Smooth muscle cell (in vitro differentiated cells): Measurements from ENCODE around the gene ATF7IP. TPM values are rescaled to one million over a fixed set of nuclear protein-coding genes. Genes with fewer than 3 reads are reported as not detected.

ENCODE experiments used
- DNase-seq: peaks from one replicate; lab custom pipeline; 2025; ENCODE audit not compliant: unreplicated experiment; lab: John Stamatoyannopoulos, UW
- H2AFZ ChIP-seq: fragments of 200-600 bp; sonication (generic); 2 replicates; pipeline ENCODE4 v1.6.0; 2016; ENCODE audit warnings: antibody characterized with exemption, low read depth, mild to moderate bottlenecking
- H3F3A ChIP-seq: fragments of 200-600 bp; sonication (generic); 2 replicates; pipeline ENCODE4 v1.6.0; 2017; ENCODE audit warnings: antibody characterized with exemption, low read depth
- H3K27ac ChIP-seq: fragments of 200-600 bp; sonication (generic); 2 replicates; pipeline ENCODE4 v1.5.1; 2016; ENCODE audit warnings: low read depth, mild to moderate bottlenecking
- H3K27me3 ChIP-seq: fragments of 200-600 bp; sonication (generic); 2 replicates; pipeline ENCODE4 v1.6.1; 2016; ENCODE audit warnings: low read depth, mild to moderate bottlenecking
- H3K36me3 ChIP-seq: fragments of 200-600 bp; sonication (generic); 2 replicates; pipeline ENCODE4 v1.5.1; 2016; ENCODE audit warnings: low read depth
- H3K4me1 ChIP-seq: fragments of 200-600 bp; sonication (generic); 2 replicates; pipeline ENCODE4 v1.5.1; 2016; ENCODE audit warnings: low read depth
- H3K4me2 ChIP-seq: fragments of 200-600 bp; sonication (generic); 2 replicates; pipeline ENCODE4 v1.6.0; 2016; ENCODE audit warnings: mild to moderate bottlenecking
- H3K4me3 ChIP-seq: fragments of 200-600 bp; sonication (generic); 2 replicates; pipeline ENCODE4 v1.5.1; 2016; ENCODE audit warnings: mild to moderate bottlenecking
- H3K79me2 ChIP-seq: fragments of 200-600 bp; sonication (generic); 2 replicates; pipeline ENCODE4 v1.6.0; 2016; ENCODE audit warnings: low read depth, mild to moderate bottlenecking
- H3K9ac ChIP-seq: fragments of 200-600 bp; sonication (generic); 2 replicates; pipeline ENCODE4 v1.6.0; 2016; ENCODE audit warnings: low read depth
- H3K9me3 ChIP-seq: fragments of 200-600 bp; sonication (generic); replicated peaks from 2 replicates; pipeline ENCODE4 v1.5.1; 2016; ENCODE audit warnings: low read depth
- H4K20me1 ChIP-seq: fragments of 200-600 bp; sonication (generic); 2 replicates; pipeline ENCODE4 v1.6.0; 2016; ENCODE audit warnings: low read depth
- WGBS: methylation state at CpG from one replicate; pipeline ENCODE4 v1.1.7; 2016; ENCODE audit warnings: low lambda C conversion rate; 5-methylcytosine and 5-hydroxymethylcytosine counted together
- polyA plus RNA-seq: library from polyadenylated mRNA; unstranded; fragments of >200 nt; fragmentation: Nextera tagmentation; extraction: Ambion mirVana; gene quantifications from 2 replicates; pipeline ENCODE4 v1.2.1, GENCODE V29; 2016
- total RNA-seq: library from RNA; depleted of rRNA; stranded (reverse); fragments of >200 nt; gene quantifications from 2 replicates; pipeline ENCODE4 v1.2.3, GENCODE V29; 2014
- TF ChIP-seq, protein P1 (sequence below): fragments of 200-600 bp; sonication (generic); IDR thresholded peaks from 2 replicates; pipeline ENCODE4 v1.5.1; 2017; ENCODE audit warnings: borderline replicate concordance, mild to moderate bottlenecking, antibody characterized with exemption; ENCODE audit not compliant: insufficient read depth, poor library complexity, severe bottlenecking

ATF7IP gene
- total and polyA plus RNA-seq, 2 experiments from 2014 or later, result 27.5 to 66.8 TPM

- TF ChIP-seq, protein P1, sequence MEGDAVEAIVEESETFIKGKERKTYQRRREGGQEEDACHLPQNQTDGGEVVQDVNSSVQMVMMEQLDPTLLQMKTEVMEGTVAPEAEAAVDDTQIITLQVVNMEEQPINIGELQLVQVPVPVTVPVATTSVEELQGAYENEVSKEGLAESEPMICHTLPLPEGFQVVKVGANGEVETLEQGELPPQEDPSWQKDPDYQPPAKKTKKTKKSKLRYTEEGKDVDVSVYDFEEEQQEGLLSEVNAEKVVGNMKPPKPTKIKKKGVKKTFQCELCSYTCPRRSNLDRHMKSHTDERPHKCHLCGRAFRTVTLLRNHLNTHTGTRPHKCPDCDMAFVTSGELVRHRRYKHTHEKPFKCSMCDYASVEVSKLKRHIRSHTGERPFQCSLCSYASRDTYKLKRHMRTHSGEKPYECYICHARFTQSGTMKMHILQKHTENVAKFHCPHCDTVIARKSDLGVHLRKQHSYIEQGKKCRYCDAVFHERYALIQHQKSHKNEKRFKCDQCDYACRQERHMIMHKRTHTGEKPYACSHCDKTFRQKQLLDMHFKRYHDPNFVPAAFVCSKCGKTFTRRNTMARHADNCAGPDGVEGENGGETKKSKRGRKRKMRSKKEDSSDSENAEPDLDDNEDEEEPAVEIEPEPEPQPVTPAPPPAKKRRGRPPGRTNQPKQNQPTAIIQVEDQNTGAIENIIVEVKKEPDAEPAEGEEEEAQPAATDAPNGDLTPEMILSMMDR, result no peak
Observed at GRCh38 chr12:14325716-14326343, 39.7 kb upstream of the ATF7IP start.

GRCh38 chr12:14326699-14327098 is 38.8 kb upstream of the ATF7IP start:
- Histone ChIP-seq H3K4me3 (no peak overlapping the region), H3K4me1 (peaks cover 6% of the 10 kb centered on the region), H2AFZ (no peak overlapping the region), H3K9me3 (no peaks in the 10 kb centered on the region), H3K27ac (no peak overlapping the region), H3K27me3 (no peaks in the 10 kb centered on the region), H3K4me2 (no peak overlapping the region), H3K36me3 (no peaks in the 10 kb centered on the region), H3K79me2 (no peaks in the 10 kb centered on the region), H3K9ac (no peak overlapping the region), H4K20me1 (no peaks in the 10 kb centered on the region), H3F3A (peaks cover 4% of the 10 kb centered on the region)
- DNase-seq, result no peak
- TF ChIP-seq, protein P1, result no peak
- WGBS, result 96% methylated on average over 5 of the region's 5 CpGs

More at GRCh38 chr12:14325716-14326343, 39.7 kb upstream of the ATF7IP start:
- Histone ChIP-seq H3K27ac (no peak overlapping the region), H2AFZ (no peak overlapping the region), H3K4me3 (no peak overlapping the region), H3K9ac (no peak overlapping the region), H3K4me2 (no peak overlapping the region), H4K20me1 (no peaks in the 10 kb centered on the region), H3K4me1 (peaks cover 7% of the 10 kb centered on the region), H3K36me3 (no peaks in the 10 kb centered on the region), H3F3A (peaks cover 4% of the 10 kb centered on the region), H3K79me2 (no peaks in the 10 kb centered on the region), H3K9me3 (no peaks in the 10 kb centered on the region), H3K27me3 (no peaks in the 10 kb centered on the region)
- DNase-seq, result no peak
- WGBS, result 93% methylated on average over 11 of the region's 11 CpGs

GRCh38 chr12:14327711-14328110 is 37.8 kb upstream of the ATF7IP start:
- peak overlapping the region; percentile 10 for H3K27ac ChIP-seq

More at GRCh38 chr12:14327711-14328110, 37.8 kb upstream of the ATF7IP start:
- peak overlapping the region; percentile 26 for H2AFZ ChIP-seq
- DNase-seq, result no peak
- H3K4me3 ChIP-seq, result no peak overlapping the region
- H3F3A ChIP-seq, result no peaks in the 10 kb centered on the region
- no peaks in the 10 kb centered on the region for H3K79me2 ChIP-seq
- whole genome bisulfite sequencing, result 27% methylated on average over 1 of the region's 1 CpG
- H3K4me2 ChIP-seq, result no peak overlapping the region
- TF ChIP-seq, protein P1, result no peak
- H3K4me1 ChIP-seq, result no peaks in the 10 kb centered on the region
- no peak overlapping the region for H3K9ac ChIP-seq
- no peaks in the 10 kb centered on the region for H4K20me1 ChIP-seq
- no peaks in the 10 kb centered on the region for H3K9me3 ChIP-seq
- H3K27me3 ChIP-seq, result no peaks in the 10 kb centered on the region
- no peaks in the 10 kb centered on the region for H3K36me3 ChIP-seq
